H7 (cell line): ENCODE measurements around the gene MNAT1. TPM values are rescaled to one million over a fixed set of nuclear protein-coding genes. Genes with fewer than 3 reads are reported as not detected.

ENCODE experiments used
- DNase-seq: peaks from one replicate; pipeline ENCODE4 v3.0.0; 2012
- H3K27me3 ChIP-seq: 2 replicates; pipeline ENCODE4 v1.6.0; 2011; ENCODE audit warnings: mild to moderate bottlenecking, low read length; ENCODE audit not compliant: control insufficient read depth, insufficient read depth
- H3K36me3 ChIP-seq: replicated peaks from 2 replicates; pipeline ENCODE4 v1.5.1; 2011; ENCODE audit warnings: low read length; ENCODE audit not compliant: control insufficient read depth, insufficient read depth
- H3K4me3 ChIP-seq: 2 replicates; pipeline ENCODE4 v1.5.1; 2011; ENCODE audit warnings: low read depth, mild to moderate bottlenecking, control low read depth, low read length, moderate library complexity; ENCODE audit not compliant: insufficient read depth
- total RNA-seq: library from RNA; depleted of rRNA; stranded (reverse); fragments of >200 nt; shearing (Covaris generic); gene quantifications from 2 replicates; pipeline ENCODE4 v1.2.3, GENCODE V29; 2014; rRNA removed

MNAT1 gene
- total RNA-seq = 57.4 and 78.2 TPM in 2 replicates

DNA sequence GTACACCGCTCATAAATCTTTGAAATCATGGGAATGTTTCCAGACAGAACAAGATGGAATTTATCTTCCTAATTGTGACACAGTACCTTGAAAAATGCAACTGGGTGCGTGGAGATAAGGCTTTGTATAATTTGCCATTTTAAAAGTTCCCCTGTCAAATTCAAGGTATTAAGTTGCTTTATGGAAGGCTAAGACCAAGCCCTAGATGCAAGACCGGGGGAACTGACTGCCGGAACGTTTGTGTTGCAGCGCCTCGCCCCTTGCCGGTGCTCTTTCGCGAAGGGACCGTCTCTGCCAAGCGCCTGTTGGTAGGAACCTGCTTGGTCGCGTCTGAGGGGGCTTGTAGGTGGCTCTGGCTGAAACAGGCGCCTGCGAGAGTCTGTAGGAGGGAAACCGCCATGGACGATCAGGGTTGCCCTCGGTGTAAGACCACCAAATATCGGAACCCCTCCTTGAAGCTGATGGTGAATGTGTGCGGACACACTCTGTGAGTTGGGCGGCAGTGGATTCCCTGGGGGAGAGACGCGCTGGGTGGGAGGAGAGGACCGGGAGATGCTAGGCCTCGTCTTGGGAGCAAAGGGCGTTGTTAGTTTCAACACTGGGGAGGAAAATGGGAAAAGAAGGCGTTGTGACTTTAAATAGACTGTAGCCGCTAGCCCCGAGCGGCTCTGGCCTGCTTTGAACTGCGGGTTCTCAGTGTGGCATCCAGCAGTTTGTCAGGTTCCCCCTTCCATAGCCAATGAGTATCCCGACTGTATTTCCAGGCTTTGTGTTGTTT lies at the start of gene MNAT1:
Gene MNAT1 (plus strand): TSS at position 297 of the 778 bp plus-strand sequence. CDS start 102 bp downstream, at position 399.
- no peaks in the 10 kb centered on the region for H3K27me3 ChIP-seq

DNA sequence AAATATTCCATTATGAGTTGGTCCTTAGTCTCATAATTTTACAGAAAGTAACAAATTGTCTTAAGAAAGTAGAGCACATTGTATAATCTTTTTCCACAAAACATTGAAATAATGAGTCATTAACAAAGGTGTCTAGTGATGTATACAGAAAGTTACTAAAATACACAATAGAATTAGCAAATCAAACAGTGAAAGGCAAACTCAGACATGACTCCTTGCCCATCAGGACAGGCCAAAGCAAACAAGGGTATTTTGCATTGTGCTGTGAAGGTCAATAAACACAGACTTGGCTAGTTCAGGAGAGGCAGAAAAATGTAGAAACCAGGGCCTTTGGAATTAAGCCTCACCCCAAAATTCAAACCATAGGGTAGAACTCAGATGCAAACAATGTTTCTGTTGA lies 47.7 kb upstream of the MNAT1 start:
- no peaks in the 10 kb centered on the region for H3K36me3 ChIP-seq
- no peak for DNase-seq
- H3K27me3 ChIP-seq = no peaks in the 10 kb centered on the region
- H3K4me3 ChIP-seq = no peak overlapping the region

More for the DNA sequence above, at the start of gene MNAT1:
- DNase-seq = peak; percentile 66
- Histone ChIP-seq H3K4me3 (peak within 1 kb of the TSS; percentile 81), H3K36me3 (no peaks in the 10 kb centered on the region)

DNA sequence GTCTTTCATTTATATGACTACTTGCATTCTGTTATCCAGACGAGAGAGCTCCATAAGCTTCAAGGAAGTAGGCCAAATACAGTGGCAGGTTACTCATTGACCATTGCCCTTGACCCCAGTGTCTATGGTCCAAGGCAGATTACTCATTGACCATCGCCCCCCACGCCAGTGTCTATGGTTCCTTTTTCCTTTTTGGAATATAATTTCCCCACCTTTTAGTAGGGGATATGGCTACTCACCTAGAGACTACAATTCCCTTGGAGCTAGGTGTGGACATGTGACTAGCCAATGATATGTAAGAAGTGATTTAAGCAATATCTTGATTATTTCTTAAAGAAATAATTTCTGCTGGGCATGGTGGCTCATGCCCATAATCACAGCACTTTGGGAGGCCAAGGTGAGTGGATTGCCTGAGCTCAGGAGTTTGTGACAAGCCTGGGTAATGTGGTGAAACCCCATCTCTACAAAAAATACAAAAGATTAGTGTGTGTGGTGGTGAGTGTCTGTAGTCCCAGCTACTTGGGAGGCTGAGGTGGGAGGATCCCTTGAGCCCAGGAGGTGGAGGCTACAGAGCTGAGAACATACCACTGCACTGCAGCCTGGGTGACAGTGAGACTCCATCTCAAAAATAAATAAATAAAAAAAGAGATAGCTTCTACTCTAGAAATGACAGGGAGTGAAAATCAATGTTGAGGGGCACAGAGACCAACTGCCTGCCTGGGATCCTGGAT lies 43.0 kb upstream of the MNAT1 start:
- Histone ChIP-seq H3K36me3 (no peaks in the 10 kb centered on the region), H3K27me3 (no peaks in the 10 kb centered on the region), H3K4me3 (no peak overlapping the region)
- DNase-seq = no peak

DNA sequence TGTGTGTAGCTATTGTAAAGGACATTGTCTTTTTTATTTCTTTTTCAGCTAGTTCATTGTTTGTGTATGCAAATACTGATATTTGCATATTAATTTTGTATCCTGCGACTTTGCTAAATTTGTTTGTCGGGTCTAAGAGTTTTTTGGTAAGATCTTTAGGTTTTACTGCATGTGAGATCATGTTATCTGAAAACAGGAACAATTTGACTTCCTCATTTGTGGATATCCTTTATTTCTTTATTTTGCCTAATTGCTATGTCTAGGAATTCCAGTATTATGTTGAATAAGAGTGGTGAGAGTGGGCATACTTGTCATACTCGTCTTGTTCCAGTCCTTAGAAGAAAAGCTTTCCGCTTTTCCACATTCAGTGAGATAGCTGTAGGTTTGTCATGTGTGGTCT lies 39.2 kb upstream of the MNAT1 start:
- no peaks in the 10 kb centered on the region for H3K36me3 ChIP-seq
- no peaks in the 10 kb centered on the region for H3K27me3 ChIP-seq
- no peak for DNase-seq
- no peak overlapping the region for H3K4me3 ChIP-seq

DNA sequence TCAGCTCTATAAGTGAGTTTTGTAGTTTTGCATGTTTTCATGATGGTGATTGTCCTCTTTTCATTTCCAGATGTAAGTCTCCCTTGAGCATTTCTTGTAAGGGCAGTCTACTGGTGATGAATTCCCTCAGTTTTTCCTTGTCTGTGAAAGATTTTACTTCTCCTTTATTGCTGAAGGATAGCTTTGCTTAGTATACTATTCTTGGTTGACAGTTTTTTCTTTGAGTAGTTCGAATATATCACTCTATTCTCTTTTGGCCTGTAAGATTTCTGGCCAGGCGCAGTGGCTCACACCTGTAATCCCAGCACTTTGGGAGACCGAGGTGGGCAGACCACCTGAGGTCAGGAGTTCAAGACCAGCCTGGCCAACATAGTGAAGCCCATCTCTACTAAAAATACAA lies 34.0 kb upstream of the MNAT1 start:
- Histone ChIP-seq H3K4me3 (no peak overlapping the region), H3K27me3 (no peaks in the 10 kb centered on the region), H3K36me3 (no peaks in the 10 kb centered on the region)
- no peak for DNase-seq

DNA sequence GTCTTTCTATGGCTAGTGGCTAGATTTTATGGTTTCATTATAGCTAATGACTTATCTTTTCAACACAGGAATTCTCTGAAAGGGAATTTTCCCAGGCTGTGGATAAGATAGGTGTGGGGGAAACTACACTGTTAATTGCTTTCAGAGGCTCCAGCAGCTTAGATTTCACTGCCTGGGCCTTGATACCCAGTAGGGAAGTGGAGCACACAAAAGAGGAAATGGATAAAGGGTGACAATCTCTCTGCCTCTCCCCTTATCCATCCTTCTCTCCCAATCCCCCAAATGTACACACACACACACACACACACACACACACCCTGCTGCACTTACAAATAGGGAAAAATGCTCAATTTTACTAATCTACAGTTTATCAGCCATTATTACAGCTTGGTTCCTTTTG lies 29.5 kb upstream of the MNAT1 start:
- H3K27me3 ChIP-seq = no peaks in the 10 kb centered on the region
- no peaks in the 10 kb centered on the region for H3K36me3 ChIP-seq
- DNase-seq = no peak
- no peak overlapping the region for H3K4me3 ChIP-seq

DNA sequence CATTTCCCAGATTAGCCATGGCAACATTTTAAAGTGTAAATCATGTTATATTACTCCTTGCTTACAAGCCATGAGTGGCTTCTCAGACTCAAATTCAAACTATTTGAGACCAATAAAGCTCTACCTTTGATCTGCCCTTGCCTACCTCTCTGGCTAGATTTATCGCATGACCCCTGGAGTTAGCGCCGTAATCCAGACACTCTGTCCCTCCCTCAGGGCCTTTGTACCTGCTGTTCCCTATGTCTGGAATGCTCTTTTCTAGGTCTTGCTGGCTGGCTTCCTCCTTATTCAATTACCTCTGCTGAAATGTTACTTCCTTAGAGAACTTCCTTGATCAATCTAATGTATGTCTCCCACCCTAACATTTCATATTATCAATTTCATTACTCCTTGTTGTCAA lies 26.7 kb upstream of the MNAT1 start:
- Histone ChIP-seq H3K4me3 (no peak overlapping the region), H3K36me3 (no peaks in the 10 kb centered on the region), H3K27me3 (no peaks in the 10 kb centered on the region)
- no peak for DNase-seq

DNA sequence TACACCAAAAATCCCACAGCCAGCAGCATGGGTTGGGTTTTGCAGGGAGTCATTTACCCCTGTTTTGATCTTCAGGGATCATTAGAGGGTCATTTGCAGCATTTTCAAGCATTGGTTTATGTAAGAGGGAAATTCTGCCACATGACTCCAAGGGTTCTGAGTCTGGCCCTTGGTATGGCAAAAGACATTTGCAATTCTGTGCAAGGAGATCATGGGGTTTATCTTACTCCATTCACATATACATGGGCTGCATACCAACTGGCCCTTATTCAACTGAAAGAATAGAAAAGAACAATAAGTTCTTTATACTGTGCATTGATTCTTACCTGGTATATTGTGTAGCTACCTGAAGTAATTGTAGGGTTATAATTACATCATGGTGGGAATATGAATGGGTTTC lies 24.1 kb upstream of the MNAT1 start:
- no peaks in the 10 kb centered on the region for H3K27me3 ChIP-seq
- H3K4me3 ChIP-seq = no peak overlapping the region
- H3K36me3 ChIP-seq = peaks cover 6% of the 10 kb centered on the region; the same call in 1 of the 2 replicates
- DNase-seq = no peak

DNA sequence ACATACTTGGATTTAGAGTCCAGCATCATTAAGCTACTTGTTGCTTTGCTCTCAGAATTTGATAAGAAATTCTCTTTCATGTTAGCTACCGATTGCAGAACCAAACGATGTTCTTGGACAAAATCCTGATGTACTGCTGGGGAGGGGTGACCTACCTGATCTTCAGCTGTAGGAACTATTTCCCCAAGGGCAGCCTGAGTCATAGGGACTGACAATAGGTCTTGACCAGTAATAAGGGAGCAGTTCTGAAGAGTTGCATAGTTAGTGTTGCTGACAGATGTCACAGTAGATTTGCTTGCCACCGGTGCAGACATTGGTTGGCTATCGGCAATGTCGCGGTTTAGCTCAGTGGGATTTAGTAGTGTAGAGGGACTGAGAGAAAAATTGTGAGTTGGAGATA lies 21.0 kb upstream of the MNAT1 start:
- no peak for DNase-seq
- Histone ChIP-seq H3K4me3 (no peak overlapping the region), H3K36me3 (peaks cover 6% of the 10 kb centered on the region), H3K27me3 (no peaks in the 10 kb centered on the region)

DNA sequence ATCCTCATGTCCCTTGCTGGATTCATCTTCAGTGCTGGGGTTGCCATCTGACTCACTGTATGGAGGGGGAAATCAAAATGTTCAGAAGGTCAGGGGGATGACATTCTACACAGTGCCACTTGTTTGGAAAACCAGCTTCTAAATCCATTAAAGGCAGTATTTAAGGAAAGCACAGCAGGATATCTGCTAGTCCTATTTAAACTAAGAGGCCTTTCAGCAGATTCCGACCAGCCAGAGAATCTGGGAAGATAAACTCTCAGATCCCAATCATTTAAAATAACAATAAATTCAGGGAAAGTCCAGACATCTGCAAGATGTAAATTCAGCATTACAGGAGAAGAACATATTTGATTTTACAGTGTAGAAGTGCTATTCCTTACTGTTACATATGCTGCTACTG lies 14.2 kb upstream of the MNAT1 start:
- DNase-seq = no peak
- H3K27me3 ChIP-seq = no peaks in the 10 kb centered on the region
- H3K36me3 ChIP-seq = peaks cover 10% of the 10 kb centered on the region
- H3K4me3 ChIP-seq = no peak overlapping the region

DNA sequence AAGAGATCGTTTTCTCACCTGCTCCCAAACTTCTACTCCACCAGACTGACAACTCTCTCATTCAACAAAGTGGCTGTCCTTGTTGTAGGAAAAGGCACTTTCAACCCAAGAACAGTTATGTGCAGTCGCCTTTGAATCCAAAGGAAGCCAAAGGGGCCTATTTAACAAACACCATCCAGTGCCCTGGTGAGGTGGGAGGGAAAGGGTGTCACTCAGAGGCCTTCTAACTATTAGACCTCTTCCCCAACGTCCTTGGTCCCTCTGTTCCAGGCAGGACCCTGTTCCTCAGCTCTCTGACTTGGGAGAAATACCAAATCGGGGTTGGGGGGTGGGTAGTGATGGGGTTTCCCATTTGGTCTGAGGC lies 13.6 kb upstream of the MNAT1 start:
- Histone ChIP-seq H3K4me3 (peak overlapping the region; percentile 98), H3K27me3 (no peaks in the 10 kb centered on the region), H3K36me3 (peaks cover 10% of the 10 kb centered on the region)
- no peak for DNase-seq

DNA sequence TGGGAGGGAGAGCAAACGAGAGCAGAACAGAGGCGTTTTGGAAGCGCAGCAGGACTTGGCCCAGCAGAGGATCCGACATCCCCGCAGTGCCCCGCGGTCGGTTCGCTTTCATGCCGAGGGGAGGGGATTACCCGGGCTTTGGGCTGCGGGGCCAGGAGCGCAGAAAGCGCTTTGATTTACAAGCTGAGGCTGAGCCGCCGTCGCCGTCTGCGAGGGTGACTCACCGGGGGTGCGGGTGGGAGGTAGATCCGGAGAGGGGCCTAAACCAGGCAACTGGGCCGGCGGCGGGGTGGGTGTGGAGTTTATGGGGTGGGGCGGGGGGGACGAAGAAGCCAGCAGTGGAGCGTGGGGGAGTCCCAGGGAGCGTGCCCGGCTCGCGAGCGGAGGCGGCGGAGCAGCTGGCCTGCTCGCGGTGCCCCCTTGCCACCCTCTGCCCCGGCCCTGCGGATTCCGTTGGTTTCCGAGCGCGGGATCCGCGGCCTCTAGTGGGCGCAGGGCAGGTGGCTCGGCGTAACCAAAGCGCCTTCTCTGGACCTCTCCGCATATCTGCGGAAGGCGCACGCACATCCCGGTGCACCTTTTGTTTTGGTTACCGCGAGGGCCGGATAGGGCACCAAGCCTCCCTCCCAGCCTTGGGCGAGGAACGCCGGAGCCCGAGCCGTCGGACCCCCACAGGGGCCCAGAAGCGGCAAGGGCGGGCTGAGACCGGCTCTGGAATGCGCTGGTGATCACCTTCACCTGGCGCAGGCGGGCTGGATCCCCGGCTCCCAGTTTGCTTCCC lies 13.0 kb upstream of the MNAT1 start:
- Histone ChIP-seq H3K36me3 (peaks cover 10% of the 10 kb centered on the region), H3K27me3 (no peaks in the 10 kb centered on the region), H3K4me3 (peak overlapping the region; percentile 98)
- DNase-seq = peak; percentile 82

DNA sequence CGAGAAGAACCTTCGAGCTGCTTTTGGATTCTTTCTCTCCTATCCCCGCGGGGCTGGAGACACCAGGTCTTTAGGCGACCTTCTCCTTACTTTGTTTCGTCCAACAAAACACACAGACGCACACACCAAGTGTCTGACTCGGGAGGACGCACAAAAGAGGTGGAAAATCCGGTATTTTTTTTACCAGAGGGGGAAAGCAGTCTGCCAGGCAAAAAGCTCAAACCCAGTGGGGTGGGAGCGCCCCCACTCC lies 12.5 kb upstream of the MNAT1 start:
- peak overlapping the region; percentile 98 for H3K4me3 ChIP-seq
- no peak for DNase-seq
- peaks cover 10% of the 10 kb centered on the region for H3K36me3 ChIP-seq
- H3K27me3 ChIP-seq = no peaks in the 10 kb centered on the region

DNA sequence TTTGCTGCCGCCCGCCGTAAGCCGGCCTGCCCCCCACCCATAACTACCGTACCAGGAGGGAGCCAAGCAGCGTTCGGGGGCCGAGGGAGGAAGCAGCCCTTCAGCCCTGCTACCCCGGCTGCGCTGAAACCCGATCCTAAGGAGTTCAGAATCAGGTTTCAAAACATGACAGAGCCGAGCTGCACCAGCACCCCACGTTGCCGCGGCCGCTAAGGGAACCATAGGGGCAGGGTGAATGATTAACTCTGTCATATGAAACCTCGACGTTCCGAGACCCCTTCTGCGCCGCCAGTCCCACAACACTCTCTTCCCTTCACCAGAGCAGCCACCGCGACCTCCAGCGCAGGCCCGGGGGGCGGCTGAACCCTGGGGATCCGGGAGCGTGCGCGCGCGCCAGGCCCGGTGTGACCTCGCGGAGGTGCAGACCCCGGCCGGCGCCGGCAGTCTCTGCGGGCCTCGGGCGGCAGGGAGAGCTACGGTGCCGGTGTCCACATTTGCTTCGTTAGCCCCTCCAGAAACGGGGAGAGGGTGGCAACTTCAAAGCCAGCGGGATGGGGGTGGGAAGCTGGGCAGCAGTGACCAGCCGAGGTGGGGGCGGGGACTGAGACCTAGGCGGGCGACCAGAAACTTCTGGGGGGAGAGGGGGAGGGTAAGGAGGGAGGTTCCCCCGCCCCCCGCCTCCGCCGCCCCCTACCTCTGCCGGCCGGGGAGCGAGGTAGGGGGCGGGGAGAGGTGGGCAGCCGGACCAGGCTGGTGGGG lies 12.0 kb upstream of the MNAT1 start:
- peak; percentile 85 for DNase-seq
- H3K36me3 ChIP-seq = peaks cover 10% of the 10 kb centered on the region
- peak overlapping the region; percentile 98 for H3K4me3 ChIP-seq

More for the DNA sequence above, 12.0 kb upstream of the MNAT1 start:
- no peaks in the 10 kb centered on the region for H3K27me3 ChIP-seq
